GM21576 (cell line): ENCODE measurements around the gene AOPEP.

Source experiments
- ATAC-seq: cut with Tn5 transposase; IDR thresholded peaks from one replicate; pipeline ENCODE4 v1.9.1; 2021; ENCODE audit warnings: mild to moderate bottlenecking, moderate library complexity; ENCODE audit not compliant: unreplicated experiment

AOPEP gene

DNA sequence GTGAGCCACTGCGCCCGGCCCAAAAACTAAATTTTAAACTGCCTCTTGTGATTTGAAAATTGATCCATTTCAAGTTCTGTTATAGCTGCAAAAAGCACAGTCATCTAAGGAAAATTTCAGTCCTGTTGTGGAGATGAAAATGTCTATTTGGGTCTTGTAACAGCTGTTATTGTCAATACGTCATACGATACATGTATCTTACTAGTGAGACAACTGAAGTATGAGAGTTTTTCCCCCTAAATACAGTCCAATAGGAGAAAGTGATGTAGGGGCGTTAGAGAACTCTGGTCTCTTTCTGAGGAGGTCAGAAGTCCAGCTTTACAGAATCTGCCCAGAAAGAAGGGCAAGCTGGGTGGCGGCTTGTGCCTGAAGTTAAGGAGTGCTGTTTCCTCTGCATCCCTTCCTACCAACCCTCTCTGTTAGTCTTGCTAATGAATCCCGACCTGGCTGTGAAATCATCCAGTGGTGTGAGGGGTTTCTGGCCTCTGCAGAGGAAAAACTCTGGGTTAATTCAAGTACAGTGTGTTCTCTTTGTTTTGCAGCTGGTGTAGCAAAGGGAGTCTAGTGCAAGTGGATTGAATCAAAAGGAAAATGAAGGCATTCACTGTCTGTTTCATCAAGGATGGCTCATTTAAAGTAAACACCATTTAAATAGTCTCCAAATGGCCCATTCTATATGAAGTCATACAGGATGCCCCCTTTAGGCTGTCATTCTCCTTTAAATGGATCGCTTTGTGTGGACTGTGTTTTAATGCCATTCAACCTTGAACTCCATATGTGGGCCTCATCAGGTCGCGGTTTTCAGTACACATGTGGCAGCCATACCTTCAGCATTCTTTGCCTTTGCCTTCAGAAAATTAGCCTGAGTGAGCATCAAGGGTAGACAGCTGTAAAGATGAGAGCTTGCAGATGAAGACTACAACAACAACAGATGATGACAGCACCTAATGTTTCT is 59.0 kb downstream of the AOPEP start:
- ATAC-seq = no peak

- ATAC-seq = no peak
Observed at GRCh38 chr9:94786586-94786985, 60.1 kb downstream of the AOPEP start.

DNA sequence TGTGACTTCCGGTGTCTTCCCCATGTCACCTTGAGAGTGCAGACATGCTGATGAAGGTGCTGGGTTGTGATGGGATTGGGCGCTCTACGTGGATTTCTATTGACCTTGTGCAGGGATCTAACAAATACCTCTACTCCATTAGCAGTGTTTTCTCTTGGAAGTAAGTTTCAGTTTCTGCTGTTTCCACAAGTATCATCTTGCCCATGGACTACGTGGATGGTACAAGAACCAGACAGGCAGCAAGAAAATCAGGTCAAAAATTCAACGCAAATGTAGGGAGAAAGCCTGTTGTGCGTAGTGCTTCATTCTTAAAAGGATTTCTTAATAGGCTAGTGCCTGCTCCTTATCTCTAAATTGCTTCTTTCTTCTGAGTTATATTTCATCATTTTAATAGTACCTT is 60.8 kb downstream of the AOPEP start:
- no peak for ATAC-seq

DNA sequence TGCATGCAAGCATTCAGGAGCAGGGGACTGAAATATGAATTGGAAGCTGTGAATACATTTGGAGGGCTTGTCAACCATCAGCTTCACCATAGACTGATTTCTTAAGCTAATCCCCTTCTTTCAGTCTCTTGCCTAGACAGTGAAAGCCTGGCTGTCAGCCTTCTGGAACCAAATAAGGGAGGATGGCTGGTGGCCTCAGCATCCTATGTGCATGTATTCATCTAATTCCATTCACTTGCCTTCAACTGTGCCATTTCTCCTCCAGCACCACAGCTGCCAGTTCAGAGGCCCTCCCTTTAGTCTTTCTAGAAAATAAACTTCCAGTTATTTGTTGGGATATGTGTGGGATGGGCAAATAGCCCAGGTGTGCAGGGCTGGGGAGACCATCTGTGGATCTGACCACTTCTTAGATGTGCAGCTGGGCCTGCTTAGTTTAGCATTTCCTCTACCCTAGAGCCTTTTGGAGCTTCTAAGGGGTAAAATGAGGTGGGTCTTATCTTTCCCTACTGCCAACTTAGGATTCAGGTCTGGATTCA is 62.1 kb downstream of the AOPEP start:
- ATAC-seq = no peak

GRCh38 chr9:94791435-94791834 is 64.9 kb downstream of the AOPEP start:
- ATAC-seq = no peak

- no peak for ATAC-seq
Observed at GRCh38 chr9:94792511-94792910, 66.0 kb downstream of the AOPEP start.

DNA sequence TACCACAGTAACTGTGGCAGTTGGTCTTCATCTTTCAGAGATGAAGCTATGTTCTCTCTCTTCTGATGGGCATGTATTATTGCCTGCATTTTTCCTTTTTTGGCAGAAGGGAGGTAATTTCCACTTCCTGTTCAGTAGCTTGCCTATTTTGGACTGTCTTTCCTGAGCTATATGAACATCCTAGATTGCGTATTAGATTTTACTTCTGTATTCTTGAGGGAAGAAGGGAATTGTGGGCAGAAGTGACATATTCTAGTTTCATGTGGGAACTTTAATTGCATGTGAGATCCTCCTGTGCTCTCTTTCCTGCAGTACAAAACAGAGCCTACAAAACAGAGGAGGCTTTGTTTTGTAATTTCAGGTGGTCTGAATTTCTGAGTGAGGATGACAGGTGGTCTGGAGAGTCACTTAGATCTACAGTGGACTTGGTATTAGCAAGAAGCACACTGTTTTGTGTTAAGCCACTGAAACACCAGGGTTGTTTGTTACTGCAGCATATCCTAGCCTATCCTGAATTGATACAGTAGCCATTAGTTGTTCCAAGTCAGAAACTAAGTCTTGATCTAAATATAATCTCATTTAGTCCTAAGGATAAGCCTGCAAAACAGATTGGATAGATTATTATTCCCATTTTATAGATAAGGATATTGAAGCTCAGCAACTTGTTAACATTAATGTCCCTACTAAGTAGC is 68.1 kb downstream of the AOPEP start:
- no peak for ATAC-seq

GRCh38 chr9:94796687-94797086 is 70.2 kb downstream of the AOPEP start:
- ATAC-seq = no peak

DNA sequence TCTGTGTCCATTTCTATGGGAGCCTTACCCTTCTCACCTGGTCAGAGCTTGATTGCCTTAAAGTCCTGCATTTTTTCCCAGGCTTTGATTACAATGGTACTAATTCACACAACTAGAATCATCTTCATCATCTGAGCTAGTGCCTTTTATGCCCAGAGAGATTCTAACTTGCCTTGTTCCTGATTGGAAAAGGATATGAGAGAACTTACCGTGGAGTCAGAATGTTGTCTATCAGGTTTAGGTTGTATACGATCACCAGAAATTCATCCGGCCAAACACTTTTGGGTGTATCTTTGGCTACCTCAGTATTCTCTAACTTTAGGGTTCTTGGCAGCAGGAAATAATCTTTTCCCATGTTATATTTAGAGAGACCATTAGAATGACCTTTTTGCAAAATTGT is 71.7 kb downstream of the AOPEP start:
- no peak for ATAC-seq

DNA sequence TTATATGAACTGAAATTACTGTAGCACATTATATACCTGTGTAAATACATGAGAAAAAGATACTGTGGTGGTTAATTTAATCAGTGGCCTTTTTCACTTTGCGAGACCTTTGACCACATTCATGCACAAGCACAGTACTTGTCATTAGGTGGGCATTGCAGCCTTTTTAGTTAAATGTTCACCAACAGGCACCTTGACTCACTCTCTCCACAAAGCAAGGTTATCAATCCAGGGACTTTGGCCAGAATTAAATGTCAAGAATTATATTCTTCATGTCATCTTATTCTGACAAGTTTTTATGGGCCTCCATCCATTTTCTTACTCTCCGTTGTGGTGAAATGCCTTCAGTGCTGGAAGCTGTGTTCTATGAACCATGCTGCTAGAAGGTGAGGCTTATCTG is 72.2 kb downstream of the AOPEP start:
- ATAC-seq = no peak

GRCh38 chr9:94799578-94800264 is 73.2 kb downstream of the AOPEP start:
- ATAC-seq = no peak

GRCh38 chr9:94800424-94801117 is 74.1 kb downstream of the AOPEP start:
- no peak for ATAC-seq

DNA sequence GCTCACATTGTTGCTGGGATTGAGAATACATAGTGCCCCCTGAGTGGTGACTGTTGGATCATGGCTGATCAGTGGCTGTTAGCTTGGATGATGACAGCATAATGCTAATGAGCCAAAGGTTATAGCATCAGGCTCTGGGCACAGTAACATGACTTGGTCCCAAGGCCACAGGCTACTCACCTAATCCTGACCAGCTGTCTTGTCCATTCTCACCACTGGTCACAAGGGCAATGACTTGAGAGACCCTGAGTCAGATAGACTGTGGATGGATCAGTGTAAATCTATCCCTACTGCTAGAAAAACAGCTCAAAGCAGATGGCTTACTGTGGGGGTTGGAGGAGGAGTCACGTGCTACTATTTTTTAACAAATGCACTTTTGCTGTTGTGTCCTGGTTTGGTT is 74.7 kb downstream of the AOPEP start:
- no peak for ATAC-seq

DNA sequence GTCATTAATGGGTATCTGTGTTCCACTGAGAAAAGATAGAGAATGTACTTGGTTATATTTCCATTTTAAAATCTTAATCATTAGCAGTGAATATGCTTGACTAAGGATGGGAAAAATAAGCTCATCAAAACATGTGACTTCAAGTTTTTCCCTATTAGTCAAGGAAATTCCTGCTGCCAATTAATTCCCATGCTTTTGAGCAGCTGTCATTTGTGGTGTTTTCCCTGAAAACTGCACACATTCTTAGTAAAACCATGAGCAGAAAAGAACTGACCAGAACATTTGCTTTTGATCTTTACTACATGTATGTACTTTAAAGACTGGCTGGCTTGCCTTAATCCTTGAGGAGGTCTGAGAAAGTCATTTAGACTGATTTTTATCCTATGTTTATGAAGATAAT is 75.2 kb downstream of the AOPEP start:
- no peak for ATAC-seq

- ATAC-seq = no peak
Observed at GRCh38 chr9:94802251-94802650, 75.8 kb downstream of the AOPEP start.

GRCh38 chr9:94802793-94803192 is 76.3 kb downstream of the AOPEP start:
- ATAC-seq = peak; percentile 50

- ATAC-seq = no peak
Observed at GRCh38 chr9:94804316-94804715, 77.8 kb downstream of the AOPEP start.

DNA sequence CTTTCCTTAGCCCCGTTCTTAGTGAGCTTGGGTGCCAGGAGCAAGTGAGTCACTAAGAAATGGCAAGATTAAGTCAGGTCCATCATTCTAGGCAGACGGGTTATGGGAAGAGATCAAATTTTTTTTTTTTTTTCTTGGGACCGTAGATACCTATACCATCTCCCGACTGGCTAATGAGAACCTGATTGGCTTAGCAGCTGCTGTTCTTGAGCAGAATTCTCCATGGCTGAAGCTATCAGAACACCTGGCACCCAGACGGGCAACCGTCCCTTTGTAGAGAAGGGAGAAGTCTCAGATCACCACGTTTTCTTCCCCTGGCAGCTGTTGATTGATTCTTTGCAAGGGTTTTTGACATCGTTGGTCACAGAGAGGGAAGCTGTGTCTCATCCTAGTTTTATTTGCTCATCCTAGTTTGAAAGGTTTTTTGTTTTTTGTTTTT is 78.6 kb downstream of the AOPEP start:
- ATAC-seq = no peak

DNA sequence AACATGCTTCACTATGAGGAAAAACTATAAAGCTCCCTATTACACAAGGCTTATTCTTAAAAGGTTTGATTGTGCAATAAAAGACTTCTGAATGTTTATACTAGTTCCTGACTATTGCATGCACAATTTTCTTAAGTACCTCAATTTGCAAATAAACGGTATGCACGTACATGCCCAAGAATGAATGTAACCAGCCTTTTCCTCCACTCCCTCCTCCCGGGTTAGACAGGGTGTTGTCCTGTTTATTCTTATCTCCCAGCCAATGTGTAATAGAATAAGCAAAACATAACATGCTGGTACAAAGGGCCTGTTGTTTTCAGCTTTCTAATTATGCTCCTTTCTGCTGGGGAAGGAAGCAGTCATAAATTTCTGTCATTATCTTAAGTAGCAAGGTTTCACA is 79.1 kb downstream of the AOPEP start:
- no peak for ATAC-seq

DNA sequence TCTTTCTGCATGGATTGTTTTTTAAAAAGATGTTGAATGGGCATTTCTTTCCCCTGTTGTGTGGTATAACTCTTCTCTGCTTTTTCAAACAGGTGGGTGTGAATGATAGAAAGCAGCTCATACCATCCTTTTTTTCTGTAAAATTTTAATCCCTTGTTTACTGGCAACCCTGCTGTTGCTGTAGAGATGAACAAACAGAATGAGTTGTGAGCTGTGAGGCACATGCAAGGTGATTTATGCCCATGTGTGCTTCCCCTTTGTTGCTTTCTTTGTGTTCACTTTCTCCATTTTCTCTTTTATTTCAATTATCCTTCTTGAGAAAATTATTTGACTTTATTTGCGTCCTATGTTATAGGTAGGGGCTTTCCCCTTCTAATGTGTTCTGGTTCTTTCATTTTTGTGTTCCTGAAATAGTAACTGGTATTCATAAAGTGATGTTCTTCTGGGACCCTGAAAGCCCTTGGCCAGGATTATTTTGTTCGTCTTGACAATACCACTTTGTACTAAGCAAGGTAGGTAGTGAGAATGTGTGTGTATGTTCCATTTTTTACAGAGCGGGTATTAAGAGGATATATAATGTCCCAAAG is 79.9 kb downstream of the AOPEP start:
- no peak for ATAC-seq
